NCI-H2196 (cell line): ENCODE results near the gene WNT3A.

Experiments
- DNase-seq: peaks from one replicate; lab custom pipeline; 2025; ENCODE audit not compliant: unreplicated experiment; lab: John Stamatoyannopoulos, UW

WNT3A gene

DNA sequence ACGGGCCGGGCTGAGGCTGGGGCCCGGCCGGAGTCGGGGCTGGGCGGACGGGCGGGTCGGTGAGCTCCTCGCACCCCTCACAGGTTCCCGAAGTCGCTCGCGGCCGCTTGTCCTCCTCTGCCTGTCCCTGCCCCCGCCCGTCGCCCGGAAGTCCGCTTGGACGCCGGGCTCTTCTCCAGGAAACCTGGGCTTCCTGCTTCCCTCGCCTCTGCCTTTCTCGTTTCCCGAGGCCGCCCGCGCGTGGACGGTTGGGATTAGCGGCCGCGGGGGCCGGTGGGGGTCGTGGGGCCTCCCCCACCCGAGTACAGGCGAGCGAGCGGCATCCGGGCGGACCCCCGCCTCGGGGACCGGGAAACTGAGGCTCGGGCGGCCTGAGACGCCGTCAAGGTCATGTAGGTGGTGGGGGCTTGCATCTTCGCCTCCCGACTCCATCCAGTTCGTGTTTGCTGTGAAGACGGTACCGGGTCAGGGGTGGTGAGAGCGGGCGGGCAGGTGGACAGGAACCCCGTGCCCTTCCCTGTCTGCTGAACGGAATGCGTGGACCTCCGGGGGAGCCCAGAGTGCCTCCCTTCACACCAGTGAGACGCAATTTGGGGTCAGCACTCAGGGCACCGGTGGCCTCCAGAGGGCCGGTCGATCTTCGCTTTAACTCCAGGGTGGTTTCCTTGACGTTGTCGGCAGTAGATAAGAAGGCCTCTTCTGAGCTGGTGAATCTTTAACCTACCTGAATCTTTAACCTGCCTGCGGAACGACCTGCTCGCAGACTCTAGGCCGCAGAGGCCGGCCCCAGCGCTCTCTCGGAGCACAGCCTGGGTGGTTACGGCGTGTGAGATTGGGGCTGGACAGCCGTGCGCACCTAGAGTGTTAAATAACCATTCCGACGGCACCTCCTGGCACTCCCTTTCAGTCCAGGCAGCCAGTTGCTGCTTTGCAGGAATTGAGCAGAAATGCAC is 76.4 kb downstream of the WNT3A start:
- no peak for DNase-seq

DNA sequence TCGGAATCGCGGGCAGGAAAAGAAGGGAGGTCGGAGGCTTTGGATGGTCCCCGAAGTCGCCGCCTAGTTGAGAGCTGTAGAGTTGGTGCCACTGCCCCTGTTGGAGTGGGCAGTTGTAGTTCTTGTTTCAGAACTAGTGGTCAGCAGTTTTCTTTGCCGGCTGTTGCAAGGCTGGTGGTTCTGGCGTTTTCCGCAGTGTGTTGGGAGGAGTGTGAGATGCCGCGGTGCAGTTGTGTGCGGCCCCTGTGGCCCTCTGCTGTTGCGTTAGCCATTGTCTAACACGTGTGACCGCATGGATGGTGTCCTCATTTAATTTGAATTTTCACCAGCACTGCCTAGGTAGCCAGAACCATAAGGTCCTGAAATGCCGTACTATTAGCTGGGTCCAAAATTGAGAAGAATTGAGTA is 77.1 kb downstream of the WNT3A start:
- no peak for DNase-seq

DNA sequence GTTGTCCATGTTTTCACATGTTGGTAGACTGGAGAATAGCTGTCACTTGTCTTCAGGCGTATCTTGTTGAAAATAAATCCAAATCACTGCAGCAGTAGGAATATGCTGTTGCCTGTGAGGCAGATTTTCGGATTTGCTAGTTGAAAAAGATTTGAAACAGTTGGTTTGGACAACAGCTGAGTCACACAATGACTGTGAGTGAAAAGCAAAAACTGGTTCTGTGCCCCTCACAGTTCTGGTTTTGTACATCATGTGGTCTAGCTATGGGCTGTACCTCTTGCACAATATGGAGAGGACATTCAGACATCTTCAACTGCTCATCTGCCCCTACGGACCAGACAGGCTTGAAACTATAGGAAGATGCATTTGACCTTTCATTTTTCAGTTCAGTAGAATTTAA is 77.5 kb downstream of the WNT3A start:
- DNase-seq: no peak

DNA sequence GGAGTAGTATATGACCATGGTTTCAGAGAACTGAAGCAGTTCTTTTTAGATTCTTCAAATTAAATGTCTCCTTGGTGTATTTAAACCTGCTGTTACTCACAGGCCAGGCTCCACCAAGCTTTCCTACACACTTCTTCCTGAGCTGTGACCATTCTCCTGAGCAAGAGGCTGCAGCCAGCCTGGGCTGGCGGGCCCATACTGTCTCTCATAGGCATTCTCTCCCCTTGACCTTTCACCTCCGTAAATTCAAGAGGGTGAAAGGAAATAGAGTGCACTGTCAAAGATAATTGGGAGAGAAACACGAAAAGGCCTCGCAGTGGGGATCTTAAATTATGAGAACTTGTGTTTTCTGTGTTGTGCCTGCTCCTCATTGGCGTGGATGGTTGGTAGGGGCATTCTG is 78.0 kb downstream of the WNT3A start:
- DNase-seq: no peak

DNA sequence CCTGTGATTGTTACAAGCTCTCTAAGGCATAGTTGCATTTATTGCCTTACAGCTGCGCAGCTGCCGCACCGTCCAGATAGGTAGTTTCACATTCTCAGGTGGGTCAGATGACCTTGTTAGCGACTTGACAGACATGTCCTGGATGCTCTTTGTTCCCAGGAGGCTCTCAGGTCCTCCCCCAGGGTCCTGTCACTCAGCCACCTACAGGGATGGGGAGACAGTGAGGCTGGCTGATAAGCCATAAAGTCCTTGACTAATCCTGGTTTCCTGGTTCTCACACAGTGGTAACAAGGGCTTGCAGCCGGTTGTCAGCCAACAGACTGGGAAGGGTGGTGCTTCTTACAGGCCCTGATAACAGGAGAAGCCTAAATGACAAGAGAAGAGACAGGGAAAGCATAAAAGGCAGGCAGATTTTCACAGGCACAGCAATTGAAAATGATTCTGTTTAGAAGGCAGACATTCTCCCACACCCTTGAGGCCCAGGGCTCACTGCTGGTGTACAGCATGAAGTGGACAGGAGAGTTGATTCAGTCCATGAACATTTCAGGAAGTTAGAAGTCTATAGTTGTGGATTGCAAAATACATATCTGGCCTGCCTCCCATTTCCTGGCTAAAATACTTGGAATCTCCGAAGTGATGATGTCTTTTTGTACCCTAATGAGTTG is 78.6 kb downstream of the WNT3A start:
- peak; percentile 15 for DNase-seq

DNA sequence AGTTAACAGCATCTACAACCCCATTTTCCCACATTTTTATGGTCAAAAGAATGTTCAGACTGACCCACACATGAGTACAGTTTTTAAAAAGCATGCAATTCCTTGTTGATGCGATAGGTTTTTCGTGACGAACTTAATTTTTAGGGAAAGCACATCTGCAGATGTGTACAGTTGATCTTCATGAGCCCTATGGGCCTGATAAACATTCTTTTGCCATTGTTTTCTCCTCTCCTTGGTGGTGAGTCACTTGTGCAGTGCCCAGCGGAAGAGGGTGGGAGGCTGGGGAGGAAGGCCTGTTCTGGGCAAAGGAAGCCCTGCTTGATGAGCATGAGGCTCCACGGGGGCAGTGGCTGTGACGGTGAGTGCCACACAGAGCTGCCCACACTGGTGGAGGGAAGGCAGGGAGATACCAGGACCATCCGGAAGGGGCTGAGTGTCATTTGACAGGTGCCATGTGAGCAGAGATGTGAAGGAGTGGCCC is 81.0 kb downstream of the WNT3A start:
- DNase-seq: no peak

DNA sequence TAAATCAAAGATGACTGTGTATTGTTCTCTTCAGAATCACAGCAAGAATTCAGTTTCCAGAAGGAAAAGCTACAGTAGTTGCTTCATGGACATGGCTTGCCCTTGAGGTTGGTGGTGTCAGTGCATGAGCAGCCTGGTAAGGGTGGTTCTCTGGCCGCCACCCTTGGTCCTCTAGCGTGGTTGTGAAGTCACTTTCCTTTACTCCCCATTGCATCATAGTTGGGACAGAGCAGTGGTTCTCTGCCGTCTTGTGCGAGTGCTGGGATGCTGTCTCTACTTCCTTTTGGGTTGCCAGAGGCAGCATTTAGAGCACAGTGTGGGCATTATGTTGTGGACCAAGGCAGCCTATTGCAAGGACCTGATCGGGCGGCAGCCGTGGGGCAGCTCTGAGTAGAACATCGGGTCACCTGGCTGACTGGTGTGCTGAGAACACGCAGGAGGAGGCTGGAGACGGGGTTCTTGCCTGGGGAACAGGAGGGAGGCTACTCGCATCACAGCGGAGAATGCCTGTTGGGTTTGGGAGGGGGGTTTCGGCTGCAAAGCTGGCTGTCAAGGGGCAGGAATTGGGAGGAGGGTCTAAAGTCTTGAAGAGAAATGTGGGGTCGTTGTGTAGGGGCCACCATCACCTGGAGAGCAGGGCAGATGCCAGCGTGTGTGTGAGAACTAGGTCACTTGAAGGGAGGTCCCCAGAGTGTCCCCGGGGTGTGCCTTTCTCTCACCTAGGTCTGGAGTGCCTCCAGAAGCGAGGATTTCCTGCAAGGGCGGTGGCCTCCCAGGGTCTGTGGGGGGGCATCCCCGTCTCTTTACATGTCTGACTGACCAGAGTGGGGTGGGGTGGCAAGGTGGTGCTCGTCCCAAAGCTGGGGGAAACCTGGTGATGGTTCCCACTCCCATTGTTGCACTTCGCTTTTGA is 82.0 kb downstream of the WNT3A start:
- DNase-seq: no peak

DNA sequence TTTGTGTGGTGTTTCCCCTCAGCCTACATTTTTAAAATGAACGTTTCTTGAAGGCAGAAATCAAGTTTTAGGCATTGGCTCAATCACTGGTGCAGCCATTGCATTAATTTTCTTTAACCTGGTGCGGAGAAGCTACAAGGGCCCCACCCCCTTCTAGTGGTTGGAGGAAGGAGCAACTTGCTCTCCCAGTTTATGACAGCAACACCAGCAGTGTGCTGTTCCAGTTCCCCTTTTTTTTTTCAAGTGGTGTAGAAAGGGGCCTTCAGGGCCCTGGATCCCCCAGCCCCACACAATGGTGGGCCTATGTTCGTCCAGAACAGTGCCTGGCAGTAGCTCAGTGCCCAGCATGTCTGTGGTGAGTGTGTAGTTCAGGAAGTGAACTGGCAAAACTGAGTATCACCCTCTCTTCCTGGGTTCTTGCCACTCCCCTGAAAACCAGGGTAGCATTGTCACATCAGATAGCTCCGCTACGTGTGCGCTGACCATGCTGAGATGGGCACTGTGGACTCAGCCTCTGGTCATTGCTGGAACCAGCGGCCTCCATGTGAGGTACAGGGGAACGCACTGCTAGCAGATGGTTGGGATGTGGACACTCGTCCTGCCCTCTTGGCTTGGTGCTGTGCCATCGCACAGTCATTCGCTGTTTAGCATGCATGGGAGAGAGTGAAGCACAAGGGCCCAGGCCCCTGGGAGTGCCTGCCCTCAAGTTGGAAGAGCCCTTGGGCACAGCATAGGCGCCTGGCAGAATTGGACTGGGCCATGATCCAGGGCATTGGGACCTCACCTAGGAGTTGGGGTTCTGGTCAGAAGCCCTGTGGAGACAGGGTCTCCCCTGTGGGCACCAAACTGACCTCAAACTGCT is 83.0 kb downstream of the WNT3A start:
- no peak for DNase-seq

DNA sequence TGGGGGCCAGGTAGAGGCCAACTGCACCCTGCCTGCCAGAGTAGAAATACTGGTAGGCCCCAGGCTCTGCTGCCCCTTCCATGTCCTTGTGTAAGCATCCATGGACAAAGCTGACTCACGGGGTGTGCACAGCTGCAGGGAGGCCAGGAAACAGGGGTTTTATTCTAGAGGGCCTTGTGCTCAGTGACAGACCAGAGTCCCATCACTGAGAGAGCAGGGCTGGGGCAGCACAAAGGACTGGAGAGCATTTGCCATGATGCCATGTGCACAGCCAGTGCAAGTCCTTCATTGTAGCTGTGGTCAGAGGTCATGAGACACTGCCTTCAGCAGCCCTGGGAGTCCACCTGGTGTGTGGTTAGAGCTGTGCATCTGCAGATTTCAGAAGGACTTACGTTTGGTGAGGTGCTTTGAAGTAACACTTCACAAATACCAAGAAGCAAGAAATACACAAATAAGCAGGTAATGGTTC is 83.8 kb downstream of the WNT3A start:
- DNase-seq: no peak

DNA sequence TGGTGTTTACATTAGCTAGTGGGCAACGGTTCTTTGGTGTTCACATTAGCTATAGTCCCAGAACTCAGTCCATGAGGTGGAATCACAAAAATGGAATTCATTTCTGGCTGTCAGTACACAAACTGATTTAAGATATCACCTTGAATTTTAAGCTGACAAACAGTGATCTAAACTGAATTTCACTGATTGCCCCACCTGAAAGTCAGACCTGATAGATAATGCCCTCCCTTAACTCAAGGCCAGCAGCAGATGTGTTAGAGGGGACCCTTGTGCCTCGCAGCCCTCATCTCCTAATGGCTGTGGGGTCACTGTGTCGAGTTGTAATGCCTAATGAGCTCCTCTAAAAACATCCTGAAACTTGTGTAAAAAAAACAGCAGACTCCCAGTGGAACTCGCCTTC is 84.3 kb downstream of the WNT3A start:
- DNase-seq: no peak

DNA sequence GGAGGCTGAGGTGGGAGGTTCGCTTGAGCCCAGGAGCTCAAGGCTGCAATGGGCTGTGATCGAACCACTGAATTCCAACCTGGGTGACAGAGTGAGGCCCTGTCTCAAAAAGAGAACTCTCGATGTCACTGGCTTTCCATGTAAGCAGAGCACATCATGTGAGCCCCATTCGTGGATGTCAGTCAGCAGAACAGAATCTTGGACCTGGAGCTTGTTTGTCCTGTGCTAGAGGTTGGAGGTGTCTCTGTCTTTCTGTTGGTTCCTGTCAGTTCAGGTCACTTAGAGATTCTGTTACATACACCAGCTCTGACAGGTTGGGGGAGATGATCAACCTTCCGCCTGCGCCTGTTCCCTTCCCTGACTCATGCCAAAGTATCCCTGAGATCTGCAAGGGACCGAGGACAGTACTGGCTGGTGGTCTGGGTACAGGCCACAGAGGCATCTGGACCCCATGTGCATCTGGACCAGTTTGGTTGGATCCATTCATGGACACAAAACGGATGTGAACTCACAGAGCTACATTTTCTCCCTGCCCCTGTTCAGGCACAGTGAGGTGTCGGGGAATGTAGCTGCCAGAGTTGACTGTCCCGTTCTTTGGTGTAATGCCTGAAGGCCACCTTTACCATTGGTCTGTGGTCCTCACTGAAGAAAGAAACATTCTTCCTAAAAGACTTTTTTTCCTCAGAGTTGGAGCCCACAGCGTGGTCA is 85.7 kb downstream of the WNT3A start:
- DNase-seq: no peak

DNA sequence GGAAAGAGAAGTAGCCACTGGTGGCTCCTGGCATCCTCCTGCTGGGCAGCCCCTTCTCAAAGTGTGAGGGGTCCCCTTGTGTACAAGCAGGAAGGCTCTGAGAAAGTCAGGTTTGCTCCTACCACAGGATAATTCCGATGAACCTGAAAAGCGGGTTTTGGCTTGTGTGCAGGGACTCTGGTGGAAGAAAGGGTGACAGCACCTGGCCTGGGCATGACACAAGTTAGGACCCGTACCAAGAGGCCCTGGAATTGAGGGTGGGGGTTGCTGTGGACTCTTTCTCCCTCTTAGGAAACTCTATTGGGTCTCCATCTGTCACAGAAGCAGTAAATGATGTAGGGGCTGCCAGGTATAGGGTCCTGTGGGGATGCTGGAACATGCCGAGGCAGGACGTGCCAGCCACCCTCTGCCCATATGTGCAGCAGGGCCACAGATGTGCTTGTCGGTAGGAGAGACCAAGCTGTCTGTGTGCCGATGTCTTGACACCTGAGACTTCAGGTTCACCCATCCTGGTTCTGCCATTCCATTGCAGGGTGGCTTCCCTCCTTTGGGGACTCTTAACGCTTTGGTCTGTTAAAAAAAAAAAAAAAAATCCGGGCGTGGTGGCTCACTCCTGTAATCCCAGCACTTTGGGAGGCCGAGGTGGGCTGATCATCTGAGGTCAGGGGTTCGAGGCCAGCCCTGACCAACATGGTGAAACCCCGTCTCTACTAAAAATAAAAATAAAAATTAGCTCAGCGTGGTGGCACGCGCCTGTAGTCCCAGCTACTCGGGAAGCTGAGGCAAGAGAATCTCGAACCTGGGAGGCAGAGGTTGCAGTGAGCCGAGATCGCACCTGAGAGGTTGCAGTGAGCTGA is 86.5 kb downstream of the WNT3A start:
- DNase-seq: no peak

DNA sequence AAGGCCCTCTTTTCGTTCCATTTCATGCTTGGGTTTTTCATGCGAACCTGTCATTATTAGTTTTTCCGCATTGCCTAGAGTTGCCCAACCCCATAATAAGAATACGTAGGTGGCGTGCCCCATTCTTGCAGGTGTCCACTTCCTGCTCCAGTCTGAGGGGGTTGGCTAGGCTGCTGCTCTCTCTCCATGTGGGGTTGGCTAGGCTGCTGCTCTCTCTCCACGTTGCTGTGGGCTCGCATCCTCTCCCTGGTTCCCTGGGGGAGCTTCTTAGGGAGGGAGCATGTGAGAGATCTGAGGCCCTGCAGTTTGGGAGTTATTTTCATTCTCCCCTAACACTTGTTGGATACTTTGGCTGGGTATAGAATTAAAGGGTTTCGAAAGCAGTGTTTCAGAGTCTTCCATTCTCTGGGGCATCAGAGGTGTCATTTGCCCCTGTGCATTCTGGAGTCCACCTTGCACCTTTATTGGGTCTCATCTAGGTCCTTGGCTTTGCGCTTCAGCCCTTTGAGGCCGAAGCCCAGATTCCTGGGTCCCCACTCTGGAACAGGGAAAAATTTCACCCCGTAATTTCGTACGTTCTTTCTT is 87.7 kb downstream of the WNT3A start:
- no peak for DNase-seq

DNA sequence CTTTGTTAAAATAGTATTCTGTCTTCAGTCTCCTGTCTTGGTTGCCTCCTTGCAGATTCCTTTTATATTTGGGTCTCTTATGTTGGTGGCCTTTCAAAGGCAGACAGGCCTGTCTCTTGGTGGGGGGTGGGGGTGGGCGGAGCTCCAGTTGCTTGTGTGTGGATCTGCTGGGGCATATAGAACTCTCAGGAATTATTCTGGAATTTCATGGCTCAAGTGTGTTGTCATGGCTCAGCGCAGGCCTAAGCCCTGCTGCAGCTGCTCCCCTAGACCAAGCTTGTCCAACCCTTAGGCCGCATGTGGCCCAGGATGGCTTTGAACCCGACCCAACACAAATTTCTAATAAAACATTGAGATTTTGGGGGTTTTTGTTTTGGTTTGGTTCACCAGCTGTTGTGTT is 88.4 kb downstream of the WNT3A start:
- no peak for DNase-seq

DNA sequence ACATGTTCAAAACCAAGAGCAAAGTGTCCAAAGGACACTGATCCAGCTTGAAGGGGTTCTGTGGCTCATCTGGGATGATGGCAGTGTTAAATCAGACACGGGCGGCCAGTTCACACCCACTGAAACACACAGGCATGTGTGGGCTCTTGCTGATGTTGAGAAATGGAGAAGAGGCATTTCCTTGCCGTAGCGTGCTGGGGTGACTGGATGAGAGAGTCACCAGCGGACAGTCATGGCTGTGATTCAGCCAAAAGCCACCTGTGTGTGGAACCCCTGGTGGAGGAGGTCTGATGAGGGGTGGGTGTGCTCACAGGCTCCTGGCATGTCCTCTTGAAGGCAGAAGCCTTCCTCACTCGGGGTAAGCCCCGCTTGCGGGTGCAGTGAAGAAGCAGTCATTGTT is 89.1 kb downstream of the WNT3A start:
- no peak for DNase-seq

DNA sequence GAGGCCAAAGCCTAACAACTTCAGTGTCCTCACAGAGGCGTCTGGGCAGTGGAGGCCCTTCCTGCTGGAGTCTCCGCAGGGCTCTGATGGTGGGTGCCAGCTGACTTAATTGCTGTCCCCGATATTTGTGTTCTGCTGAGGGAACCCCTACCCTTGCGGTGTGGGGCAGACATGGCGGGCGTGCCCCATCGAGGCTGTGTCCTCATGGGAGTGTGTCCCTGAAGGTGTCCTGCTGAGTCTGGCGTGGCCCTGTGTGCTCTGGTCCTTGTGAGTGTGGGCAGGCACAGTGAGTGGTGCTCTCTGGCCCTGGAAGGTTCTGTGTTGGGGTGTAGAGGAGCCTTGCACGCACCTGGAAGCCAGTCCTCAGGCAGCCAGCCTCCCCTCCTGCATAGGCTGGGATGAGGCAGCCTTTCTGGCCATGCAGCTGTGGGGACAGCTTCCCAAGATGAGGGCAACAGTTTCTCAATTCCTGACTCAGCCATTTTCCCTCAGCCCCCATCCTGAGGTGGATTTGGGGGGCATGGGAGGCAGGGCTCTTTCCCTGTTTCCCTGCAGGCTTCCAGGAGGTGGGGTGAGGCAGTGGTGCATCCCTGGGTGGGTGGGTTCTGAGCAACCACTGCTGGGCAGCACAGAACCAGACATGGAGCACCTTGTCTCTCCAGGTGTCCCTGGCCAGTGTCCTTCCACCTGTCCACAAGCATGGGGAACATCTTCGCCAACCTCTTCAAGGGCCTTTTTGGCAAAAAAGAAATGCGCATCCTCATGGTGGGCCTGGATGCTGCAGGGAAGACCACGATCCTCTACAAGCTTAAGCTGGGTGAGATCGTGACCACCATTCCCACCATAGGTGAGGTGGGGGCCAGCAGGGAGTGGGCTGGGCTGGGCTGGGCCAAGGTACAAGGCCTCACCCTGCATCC is 89.9 kb downstream of the WNT3A start:
- DNase-seq: no peak
